H9 (cell line): ENCODE measurements around the gene PLXNB3. TPM values are rescaled to one million over a fixed set of nuclear protein-coding genes. Genes with fewer than 3 reads are reported as not detected.

Source experiments
- DNase-seq: peaks from one replicate; pipeline ENCODE4 v3.0.0-alpha.2; 2017
- H2AFZ ChIP-seq: one replicate; pipeline ENCODE4 v1.6.1; 2013; ENCODE audit warnings: mild to moderate bottlenecking, low read length, control low read depth, moderate library complexity
- H2AK5ac ChIP-seq: 2 replicates; pipeline ENCODE4 v1.6.1; 2013; ENCODE audit warnings: low read length, control low read depth, mixed read lengths; ENCODE audit not compliant: insufficient read length
- H2BK120ac ChIP-seq: one replicate; pipeline ENCODE4 v1.6.1; 2013; ENCODE audit warnings: low read depth, mild to moderate bottlenecking, low read length, control low read depth, inconsistent platforms; ENCODE audit not compliant: poor library complexity, severe bottlenecking
- H2BK12ac ChIP-seq: 2 replicates; pipeline ENCODE4 v1.6.1; 2013; ENCODE audit warnings: low read length, control low read depth, mixed read lengths, low read depth; ENCODE audit not compliant: insufficient read length
- H2BK15ac ChIP-seq: 2 replicates; pipeline ENCODE4 v1.6.1; 2013; ENCODE audit warnings: low read depth, low read length, control low read depth
- H2BK20ac ChIP-seq: one replicate; pipeline ENCODE4 v1.6.1; 2013; ENCODE audit warnings: low read depth, mild to moderate bottlenecking, low read length, control low read depth, inconsistent platforms; ENCODE audit not compliant: poor library complexity, severe bottlenecking
- H2BK5ac ChIP-seq: 2 replicates; pipeline ENCODE4 v1.6.1; 2013; ENCODE audit warnings: low read length, control low read depth, mixed read lengths; ENCODE audit not compliant: insufficient read length
- H3K14ac ChIP-seq: 2 replicates; pipeline ENCODE4 v1.6.1; 2013; ENCODE audit warnings: low read length, control low read depth; ENCODE audit not compliant: insufficient read depth
- H3K18ac ChIP-seq: 2 replicates; pipeline ENCODE4 v1.6.1; 2013; ENCODE audit warnings: low read depth, mild to moderate bottlenecking, mixed read lengths, low read length, control low read depth; ENCODE audit not compliant: insufficient read length
- H3K23ac ChIP-seq: 2 replicates; pipeline ENCODE4 v1.6.1; 2013; ENCODE audit warnings: low read length, control low read depth, mixed read lengths, low read depth; ENCODE audit not compliant: insufficient read length
- H3K23me2 ChIP-seq: 2 replicates; pipeline ENCODE4 v1.6.1; 2013; ENCODE audit warnings: low read depth, mild to moderate bottlenecking, mixed read lengths, low read length, control low read depth; ENCODE audit not compliant: insufficient read length, poor library complexity, severe bottlenecking
- H3K27ac ChIP-seq: 2 replicates; pipeline ENCODE4 v1.5.1; 2013; ENCODE audit warnings: low read length, control low read depth, mixed read lengths, low read depth; ENCODE audit not compliant: insufficient read length
- H3K27me3 ChIP-seq: 2 replicates; pipeline ENCODE4 v1.6.1; 2013; ENCODE audit warnings: low read length, control low read depth, inconsistent platforms; ENCODE audit not compliant: insufficient read depth
- H3K4ac ChIP-seq: 2 replicates; pipeline ENCODE4 v1.6.1; 2013; ENCODE audit warnings: low read depth, mild to moderate bottlenecking, control low read depth, inconsistent platforms, low read length, moderate library complexity
- H3K4me1 ChIP-seq: 2 replicates; pipeline ENCODE4 v1.6.1; 2013; ENCODE audit warnings: low read length, control low read depth, inconsistent platforms; ENCODE audit not compliant: insufficient read depth
- H3K4me2 ChIP-seq: 2 replicates; pipeline ENCODE4 v1.6.1; 2013; ENCODE audit warnings: low read length, control low read depth, mixed read lengths; ENCODE audit not compliant: insufficient read length, insufficient read depth
- H3K56ac ChIP-seq: 2 replicates; pipeline ENCODE4 v1.6.1; 2013; ENCODE audit warnings: low read depth, mild to moderate bottlenecking, mixed read lengths, low read length, control low read depth; ENCODE audit not compliant: insufficient read length
- H3K79me1 ChIP-seq: 2 replicates; pipeline ENCODE4 v1.6.1; 2013; ENCODE audit warnings: low read depth, mild to moderate bottlenecking, moderate library complexity, low read length, control low read depth, inconsistent platforms; ENCODE audit not compliant: insufficient read depth, poor library complexity, severe bottlenecking
- H3K79me2 ChIP-seq: 2 replicates; pipeline ENCODE4 v1.6.1; 2013; ENCODE audit warnings: low read length, control low read depth, inconsistent platforms; ENCODE audit not compliant: insufficient read depth
- H3K9ac ChIP-seq: 2 replicates; pipeline ENCODE4 v1.6.1; 2013; ENCODE audit warnings: low read length, control low read depth, mixed read lengths; ENCODE audit not compliant: insufficient read length; ENCODE audit errors: extremely low read depth
- H3K9me3 ChIP-seq: one replicate; pipeline ENCODE4 v1.6.1; 2013; ENCODE audit warnings: low read depth, low read length, inconsistent platforms; ENCODE audit not compliant: control insufficient read depth
- H3T11ph ChIP-seq: one replicate; pipeline ENCODE4 v1.6.1; 2013; ENCODE audit warnings: mild to moderate bottlenecking, low read length, control low read depth, inconsistent platforms
- H4K20me1 ChIP-seq: one replicate; pipeline ENCODE4 v1.6.1; 2013; ENCODE audit not compliant: control insufficient read depth, insufficient read length, insufficient read depth
- H4K5ac ChIP-seq: 2 replicates; pipeline ENCODE4 v1.6.1; 2013; ENCODE audit warnings: low read depth, mild to moderate bottlenecking, mixed read lengths, low read length, control low read depth; ENCODE audit not compliant: insufficient read length
- H4K8ac ChIP-seq: replicated peaks from 2 replicates; pipeline ENCODE4 v1.6.1; 2013; ENCODE audit warnings: low read length, control low read depth, mixed read lengths, low read depth; ENCODE audit not compliant: insufficient read length
- H4K91ac ChIP-seq: 2 replicates; pipeline ENCODE4 v1.6.1; 2013; ENCODE audit warnings: low read depth, mild to moderate bottlenecking, moderate library complexity, mixed read lengths, low read length, control low read depth; ENCODE audit not compliant: insufficient read length
- H3K27ac Mint-ChIP-seq, 3 experiments: 2 replicates in 2 of 3; 3 replicates in 1 of 3; pipeline ENCODE4 v1.8.0; 2020 to 2021; ENCODE audit warnings: mixed read lengths in 3 of 3, mild to moderate bottlenecking in 1 of 3, moderate library complexity in 1 of 3
- H3K27me3 Mint-ChIP-seq: 2 replicates; pipeline ENCODE4 v1.8.0; 2021; ENCODE audit warnings: low read depth, mild to moderate bottlenecking, moderate library complexity, mixed read lengths
- H3K36me3 Mint-ChIP-seq, 3 experiments: 2 replicates in 2 of 3; 3 replicates in 1 of 3; pipeline ENCODE4 v1.8.0; 2020 to 2021; ENCODE audit warnings: low read depth in 3 of 3, mixed read lengths in 3 of 3; ENCODE audit not compliant: insufficient read depth in 1 of 3
- H3K4me1 Mint-ChIP-seq, 2 experiments: 2 replicates each; pipeline ENCODE4 v1.8.0; 2020; ENCODE audit warnings: mixed read lengths in 2 of 2
- H3K4me3 Mint-ChIP-seq, 2 experiments: 2 replicates in 1 of 2; 3 replicates in 1 of 2; pipeline ENCODE4 v1.8.0; 2020 to 2021; ENCODE audit warnings: mild to moderate bottlenecking in 2 of 2, mixed read lengths in 2 of 2, moderate library complexity in 1 of 2
- H3K9me3 Mint-ChIP-seq, 2 experiments: 2 replicates in 1 of 2; 3 replicates in 1 of 2; pipeline ENCODE4 v1.8.0; 2020; ENCODE audit warnings: mild to moderate bottlenecking in 2 of 2, mixed read lengths in 2 of 2, moderate library complexity in 1 of 2
- CTCF ChIP-seq: fragments of 200-600 bp; sonication (generic); conservative IDR thresholded peaks from 3 replicates; pipeline ENCODE4 v1.8.0; 2021; ENCODE audit warnings: antibody characterized with exemption, mild to moderate bottlenecking
- WGBS: extraction: QIAGEN DNeasy Blood & Tissue Kit; methylation state at CpG from one replicate; pipeline ENCODE4 v1.1.7; 2013; ENCODE audit warnings: missing lambda C conversion rate, low lambda C conversion rate, mixed read lengths; ENCODE audit not compliant: insufficient read length; ENCODE audit errors: extremely low coverage; 5-methylcytosine and 5-hydroxymethylcytosine counted together
- total RNA-seq: library from RNA; stranded (reverse); gene quantifications from 2 replicates; pipeline ENCODE4 v1.2.1, GENCODE V29; 2021

The PLXNB3 gene
- total RNA-seq, 1 experiment from 2014 or later: 1.9 TPM

GRCh38 chrX:153750127-153750774 is 13.8 kb upstream of the PLXNB3 start:
- H3K4me1 Mint-ChIP-seq: no peaks in the 10 kb centered on the region

More at GRCh38 chrX:153750127-153750774, 13.8 kb upstream of the PLXNB3 start:
- Histone ChIP-seq H3T11ph (no peak overlapping the region), H4K8ac (no peak overlapping the region), H2AK5ac (no peak overlapping the region), H3K14ac (no peak overlapping the region), H3K4ac (no peak overlapping the region), H3K79me1 (no peaks in the 10 kb centered on the region), H3K27me3 (no peaks in the 10 kb centered on the region), H3K56ac (no peak overlapping the region), H2BK15ac (no peak overlapping the region), H2BK5ac (no peak overlapping the region), H3K27ac (no peak overlapping the region), H2BK120ac (no peak overlapping the region), H3K23me2 (no peaks in the 10 kb centered on the region), H4K20me1 (no peaks in the 10 kb centered on the region), H4K5ac (no peak overlapping the region), H3K4me2 (no peak overlapping the region), H2BK20ac (no peak overlapping the region), H2BK12ac (no peak overlapping the region), H3K4me1 (no peaks in the 10 kb centered on the region), H2AFZ (no peak overlapping the region), H3K23ac (no peak overlapping the region), H3K9ac (no peak overlapping the region), H3K79me2 (no peaks in the 10 kb centered on the region), H4K91ac (no peak overlapping the region), H3K18ac (no peak overlapping the region), H3K9me3 (peaks cover 29% of the 10 kb centered on the region)
- H3K27me3 Mint-ChIP-seq: peaks cover 15% of the 10 kb centered on the region
- peaks cover 73 to 82% of the 10 kb centered on the region in 2 experiments for H3K9me3 Mint-ChIP-seq
- WGBS: no CpG with 5 or more reads among the region's 12 CpGs
- no peak overlapping the region for H3K4me3 Mint-ChIP-seq
- H3K36me3 Mint-ChIP-seq: peaks cover 0 to 7% (median 1%) of the 10 kb centered on the region in 3 experiments; a peak in 5 of 7 replicates
- TF ChIP-seq CTCF: no peak
- no peak for DNase-seq
- H3K27ac Mint-ChIP-seq: no peak overlapping the region
